Upper lobe of right lung (tissue), 1 donor: ENCODE results near the gene FRMD4A. TPM values are rescaled to one million over a fixed set of nuclear protein-coding genes. Genes with fewer than 3 reads are reported as not detected.
A peak's percentile ranks its signal among the peaks of the same experiment; 100 is the strongest.

Source experiments
- ATAC-seq: fragments of 200-7000 bp; cut with Tn5 transposase; one replicate; pipeline ENCODE4 v1.9.1; 2020; ENCODE audit warnings: mild to moderate bottlenecking, moderate library complexity
- DNase-seq: peaks from one replicate; pipeline ENCODE4 v3.0.0-alpha.2; 2020
- H3K27ac ChIP-seq: fragments of 200-600 bp; one replicate; pipeline ENCODE4 v1.8.0; 2022
- H3K27me3 ChIP-seq: fragments of 200-600 bp; one replicate; pipeline ENCODE4 v1.8.0; 2022; ENCODE audit warnings: mild to moderate bottlenecking
- H3K36me3 ChIP-seq: fragments of 200-600 bp; one replicate; pipeline ENCODE4 v1.8.0; 2022
- H3K4me1 ChIP-seq: fragments of 200-600 bp; one replicate; pipeline ENCODE4 v1.8.0; 2022
- H3K4me3 ChIP-seq: fragments of 200-600 bp; one replicate; pipeline ENCODE4 v1.8.0; 2022; ENCODE audit warnings: mild to moderate bottlenecking
- H3K9me3 ChIP-seq: fragments of 200-600 bp; one replicate; pipeline ENCODE4 v1.8.0; 2022
- intact Hi-C: fragments of 100-400 bp; cut with DNase I; formaldehyde crosslinking; loops from one replicate; pipeline ENCODE4 v1.11.0; 2022
- total RNA-seq: library from RNA; stranded (reverse); fragmentation: NEBNext Ultra II Directional; extraction: Animal tissue kit (Norgen Biotek cat#: 25700); gene quantifications from one replicate; pipeline ENCODE4 v1.2.1, GENCODE V29; 2021
- TF ChIP-seq, protein P1 (sequence below): fragments of 200-600 bp; IDR thresholded peaks from one replicate; pipeline ENCODE4 v1.8.0; 2022; ENCODE audit warnings: antibody characterized with exemption
- donor health status: DM: no; HTN: yes; CAD: no; lungs with severe emphysema.

Gene FRMD4A
- total RNA-seq, 1 donor from 2014 or later, result 38.3 TPM

GRCh38 chr10:13944823-13945222, 385.9 kb downstream of the FRMD4A start:
- intact Hi-C loops, result loop anchor here (10.0 kb wide), 1 partner anchor 150 kb away; no protein-coding TSS in a partner anchor

GRCh38 chr10:13943735-13944398, 386.9 kb downstream of the FRMD4A start:
- no peaks in the 10 kb centered on the region for H3K36me3 ChIP-seq
- peaks cover 16% of the 10 kb centered on the region for H3K4me1 ChIP-seq
- no peak overlapping the region for H3K4me3 ChIP-seq
- no peak for DNase-seq
- no peak overlapping the region for H3K27ac ChIP-seq
- H3K27me3 ChIP-seq, result no peaks in the 10 kb centered on the region
- intact Hi-C loops, result loop anchor here (10.0 kb wide), 1 partner anchor 149 kb away; no protein-coding TSS in a partner anchor
- no peak for ATAC-seq
- H3K9me3 ChIP-seq, result no peaks in the 10 kb centered on the region
- TF ChIP-seq, protein P1, sequence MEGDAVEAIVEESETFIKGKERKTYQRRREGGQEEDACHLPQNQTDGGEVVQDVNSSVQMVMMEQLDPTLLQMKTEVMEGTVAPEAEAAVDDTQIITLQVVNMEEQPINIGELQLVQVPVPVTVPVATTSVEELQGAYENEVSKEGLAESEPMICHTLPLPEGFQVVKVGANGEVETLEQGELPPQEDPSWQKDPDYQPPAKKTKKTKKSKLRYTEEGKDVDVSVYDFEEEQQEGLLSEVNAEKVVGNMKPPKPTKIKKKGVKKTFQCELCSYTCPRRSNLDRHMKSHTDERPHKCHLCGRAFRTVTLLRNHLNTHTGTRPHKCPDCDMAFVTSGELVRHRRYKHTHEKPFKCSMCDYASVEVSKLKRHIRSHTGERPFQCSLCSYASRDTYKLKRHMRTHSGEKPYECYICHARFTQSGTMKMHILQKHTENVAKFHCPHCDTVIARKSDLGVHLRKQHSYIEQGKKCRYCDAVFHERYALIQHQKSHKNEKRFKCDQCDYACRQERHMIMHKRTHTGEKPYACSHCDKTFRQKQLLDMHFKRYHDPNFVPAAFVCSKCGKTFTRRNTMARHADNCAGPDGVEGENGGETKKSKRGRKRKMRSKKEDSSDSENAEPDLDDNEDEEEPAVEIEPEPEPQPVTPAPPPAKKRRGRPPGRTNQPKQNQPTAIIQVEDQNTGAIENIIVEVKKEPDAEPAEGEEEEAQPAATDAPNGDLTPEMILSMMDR, result no peak

More at GRCh38 chr10:13944823-13945222, 385.9 kb downstream of the FRMD4A start:
- Histone ChIP-seq H3K4me3 (no peak overlapping the region), H3K4me1 (peaks cover 16% of the 10 kb centered on the region), H3K36me3 (no peaks in the 10 kb centered on the region), H3K27ac (no peak overlapping the region), H3K27me3 (no peaks in the 10 kb centered on the region), H3K9me3 (no peaks in the 10 kb centered on the region)
- DNase-seq, result no peak
- ATAC-seq, result no peak
- TF ChIP-seq, protein P1, result no peak

DNA sequence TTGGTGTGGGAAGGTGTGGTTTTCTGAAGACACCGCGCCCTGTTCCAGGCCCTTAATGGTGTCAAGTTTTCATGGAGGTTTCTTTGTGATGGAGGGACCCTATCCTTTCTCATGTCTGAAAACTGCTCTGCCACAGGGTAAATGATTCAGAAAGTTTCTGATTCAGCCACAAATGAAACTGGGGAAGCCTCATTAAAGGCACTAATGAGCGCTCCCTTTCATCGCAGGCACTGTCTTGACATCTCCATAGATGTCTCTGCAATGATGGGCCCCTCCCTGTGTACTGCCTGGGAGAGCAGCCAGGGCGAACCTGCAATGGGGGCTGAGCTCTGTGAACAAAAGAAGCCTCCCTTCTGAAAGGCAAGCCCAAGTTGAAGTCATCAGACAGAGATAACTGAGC, 388.7 kb downstream of the FRMD4A start:
- TF ChIP-seq, protein P1, result no peak
- intact Hi-C loops, result loop anchor here (10.0 kb wide), 1 partner anchor 147 kb away; no protein-coding TSS in a partner anchor
- peaks cover 16% of the 10 kb centered on the region for H3K4me1 ChIP-seq

GRCh38 chr10:13939391-13939790, 391.3 kb downstream of the FRMD4A start:
- H3K27ac ChIP-seq, result no peak overlapping the region
- H3K36me3 ChIP-seq, result no peaks in the 10 kb centered on the region
- DNase-seq (no peak), ATAC-seq (no peak)
- H3K4me1 ChIP-seq, result no peaks in the 10 kb centered on the region
- H3K27me3 ChIP-seq, result no peaks in the 10 kb centered on the region
- no peaks in the 10 kb centered on the region for H3K9me3 ChIP-seq
- H3K4me3 ChIP-seq, result no peak overlapping the region
- intact Hi-C loops, result no loop called here
- TF ChIP-seq, protein P1, result no peak

More for the DNA sequence above, 388.7 kb downstream of the FRMD4A start:
- H3K9me3 ChIP-seq, result no peaks in the 10 kb centered on the region
- DNase-seq (no peak), ATAC-seq (no peak)
- no peak overlapping the region for H3K4me3 ChIP-seq
- H3K36me3 ChIP-seq, result no peaks in the 10 kb centered on the region
- no peaks in the 10 kb centered on the region for H3K27me3 ChIP-seq
- no peak overlapping the region for H3K27ac ChIP-seq

- DNase-seq, result no peak
- no peaks in the 10 kb centered on the region for H3K4me1 ChIP-seq
- H3K27me3 ChIP-seq, result no peaks in the 10 kb centered on the region
- H3K36me3 ChIP-seq, result no peaks in the 10 kb centered on the region
- no peak overlapping the region for H3K27ac ChIP-seq
- TF ChIP-seq, protein P1, result no peak
- ATAC-seq, result peak; percentile 62
- intact Hi-C loops, result no loop called here
- no peak overlapping the region for H3K4me3 ChIP-seq
- H3K9me3 ChIP-seq, result no peaks in the 10 kb centered on the region
Measured at GRCh38 chr10:13938950-13939349, 391.8 kb downstream of the FRMD4A start.
